A673 (cell line): Measurements from ENCODE around the gene MTHFD1L. TPM values are rescaled to one million over a fixed set of nuclear protein-coding genes. Genes with fewer than 3 reads are reported as not detected.

Experiments used
- BruUV-seq: library from RNA; stranded (reverse); fragments of 400-500 nt; replicated peaks from 2 replicates; lab custom pipeline; 2021; lab: Mats Ljungman, UMichigan
- CTCF ChIA-PET: fragments of 300-600 bp; sonication (Branson Sonifier 250); formaldehyde crosslinking; loops from one replicate; lab custom pipeline; 2022; ENCODE audit warnings: antibody characterized with exemption; lab: Charles Lee
- POLR2A ChIA-PET: fragments of 300-600 bp; sonication (Branson Sonifier 250); formaldehyde crosslinking; loops from one replicate; lab custom pipeline; 2022; ENCODE audit warnings: antibody characterized with exemption; ENCODE audit not compliant: low non-redundant PET; lab: Charles Lee
- DNase-seq: peaks from one replicate; pipeline ENCODE4 v3.0.0-alpha.2; 2015; ENCODE audit warnings: low spot score
- H3K27ac ChIP-seq: fragments of 200-600 bp; sonication (generic); 2 replicates; pipeline ENCODE4 v1.5.1; 2016; ENCODE audit warnings: mixed run types, low read depth, mild to moderate bottlenecking, mixed read lengths, antibody characterized with exemption, low read length; ENCODE audit not compliant: poor library complexity, severe bottlenecking
- H3K27me3 ChIP-seq: fragments of 200-600 bp; sonication (generic); replicated peaks from 2 replicates; pipeline ENCODE4 v1.6.1; 2017; ENCODE audit warnings: mixed run types, low read depth, mild to moderate bottlenecking, mixed read lengths, antibody characterized with exemption, low read length; ENCODE audit not compliant: insufficient read depth, poor library complexity
- H3K36me3 ChIP-seq: fragments of 200-600 bp; sonication (generic); 2 replicates; pipeline ENCODE4 v1.6.1; 2016; ENCODE audit warnings: mixed run types, mild to moderate bottlenecking, mixed read lengths, antibody characterized with exemption, low read length; ENCODE audit not compliant: insufficient read depth, poor library complexity, severe bottlenecking
- H3K4me1 ChIP-seq: fragments of 200-600 bp; sonication (generic); 2 replicates; pipeline ENCODE4 v1.6.1; 2017; ENCODE audit warnings: mixed run types, mild to moderate bottlenecking, mixed read lengths, antibody characterized with exemption, low read length; ENCODE audit not compliant: insufficient read depth, poor library complexity, severe bottlenecking
- H3K4me3 ChIP-seq: fragments of 200-600 bp; sonication (generic); 2 replicates; pipeline ENCODE4 v1.5.1; 2016; ENCODE audit warnings: low read depth, mixed run types, mild to moderate bottlenecking, mixed read lengths, low read length; ENCODE audit not compliant: poor library complexity, severe bottlenecking
- H3K9me3 ChIP-seq: fragments of 200-600 bp; sonication (generic); 2 replicates; pipeline ENCODE4 v1.6.1; 2016; ENCODE audit warnings: mixed run types, low read depth, mild to moderate bottlenecking, mixed read lengths, antibody characterized with exemption, low read length; ENCODE audit not compliant: poor library complexity, severe bottlenecking
- CTCF ChIP-seq: fragments of 300-800, 200-600 bp; sonication (generic); conservative IDR thresholded peaks from 2 replicates; pipeline ENCODE4 v1.5.1; 2017; ENCODE audit warnings: low read depth, mild to moderate bottlenecking, antibody characterized with exemption, low read length, moderate library complexity, mixed read lengths
- EZH2 ChIP-seq: fragments of 200-600 bp; sonication (generic); IDR thresholded peaks from 2 replicates; pipeline ENCODE4 v1.6.1; 2017; ENCODE audit warnings: borderline replicate concordance, low read depth, mild to moderate bottlenecking, mixed read lengths, antibody characterized with exemption, low read length; ENCODE audit not compliant: poor library complexity, severe bottlenecking
- intact Hi-C: fragments of 100-400 bp; cut with micrococcal nuclease; formaldehyde crosslinking; loops from one replicate; pipeline ENCODE4 v1.10.0; 2022; ENCODE audit not compliant: unreplicated experiment
- total RNA-seq: library from RNA; stranded (reverse); gene quantifications from 2 replicates; pipeline ENCODE4 v1.2.3, GENCODE V29; 2021

Gene MTHFD1L
- total RNA-seq, 1 experiment from 2014 or later = 78.7 TPM

GRCh38 chr6:150936021-150936555 lies 70.6 kb downstream of the MTHFD1L start:
- intact Hi-C loops = no loop called here
- no TSS peak for BruUV-seq
- no peaks in the 10 kb centered on the region for H3K27me3 ChIP-seq
- POLR2A ChIA-PET = no interaction called here
- CTCF ChIA-PET = no interaction called here
- H3K4me1 ChIP-seq = peaks cover 15% of the 10 kb centered on the region
- peaks cover 11% of the 10 kb centered on the region for H3K36me3 ChIP-seq
- no peaks in the 10 kb centered on the region for H3K9me3 ChIP-seq
- no peak overlapping the region for H3K4me3 ChIP-seq
- DNase-seq = no peak
- no peak for TF ChIP-seq CTCF
- TF ChIP-seq EZH2 = no peak
- H3K27ac ChIP-seq = no peak overlapping the region

DNA sequence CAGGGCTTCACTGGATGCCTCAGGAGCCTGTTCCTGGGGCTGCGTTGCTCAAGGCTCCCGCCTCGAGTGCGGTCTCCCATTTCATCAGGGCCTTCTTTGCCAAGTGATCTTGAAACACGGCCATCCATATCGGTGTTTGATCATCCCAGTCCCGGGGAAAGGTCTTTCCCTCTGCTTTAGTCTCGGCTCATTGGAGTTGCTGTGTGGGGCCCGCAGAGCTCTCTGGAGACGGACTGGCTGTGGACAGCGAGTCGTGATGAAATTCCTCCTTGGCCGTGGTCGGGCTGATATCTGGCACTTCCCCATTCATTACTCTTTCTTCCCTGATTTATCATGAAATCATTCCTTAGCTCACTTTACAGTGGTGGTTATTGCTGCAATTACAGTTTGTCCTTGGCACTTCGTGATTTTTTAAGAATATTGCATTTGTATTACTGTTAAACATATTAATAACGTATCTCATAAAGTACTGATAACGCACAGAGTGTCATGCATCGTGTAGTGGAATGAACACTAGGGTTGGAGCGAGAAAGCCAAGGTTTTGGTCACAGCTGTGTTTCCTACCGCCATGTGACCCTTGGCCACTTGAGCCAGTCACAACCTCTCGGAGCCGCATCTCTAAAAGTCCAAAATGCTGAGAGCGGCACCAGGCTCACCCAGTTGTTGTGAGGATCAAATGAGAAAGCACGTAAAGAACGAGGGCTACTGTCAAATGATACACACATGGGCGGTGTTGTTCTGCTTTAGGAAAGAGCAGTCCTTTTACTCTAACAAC lies 71.8 kb downstream of the MTHFD1L start:
- POLR2A ChIA-PET = no interaction called here
- Histone ChIP-seq H3K9me3 (no peaks in the 10 kb centered on the region), H3K4me3 (no peak overlapping the region), H3K27ac (no peak overlapping the region), H3K27me3 (no peaks in the 10 kb centered on the region), H3K36me3 (peaks cover 11% of the 10 kb centered on the region), H3K4me1 (peaks cover 9% of the 10 kb centered on the region)
- CTCF ChIA-PET = no interaction called here
- intact Hi-C loops = no loop called here
- no peak for DNase-seq
- BruUV-seq = no TSS peak
- TF ChIP-seq EZH2 (no peak), CTCF (no peak)

- intact Hi-C loops = no loop called here
- H3K27me3 ChIP-seq = no peaks in the 10 kb centered on the region
- TF ChIP-seq CTCF (no peak), EZH2 (no peak)
- no peaks in the 10 kb centered on the region for H3K9me3 ChIP-seq
- H3K4me1 ChIP-seq = no peaks in the 10 kb centered on the region
- BruUV-seq = no TSS peak
- peaks cover 12% of the 10 kb centered on the region for H3K36me3 ChIP-seq
- DNase-seq = no peak
- CTCF ChIA-PET = no interaction called here
- no peak overlapping the region for H3K4me3 ChIP-seq
- POLR2A ChIA-PET = interaction anchor here (0.7 kb wide), 2 partner anchors 10 to 176 kb away, joined by 11 to 20 read pairs; no protein-coding TSS in a partner anchor
- no peak overlapping the region for H3K27ac ChIP-seq
Observed at GRCh38 chr6:150939399-150939798, 73.9 kb downstream of the MTHFD1L start.
